ACHN (cell line): ENCODE data around the gene ZNF260.
A peak's percentile ranks its signal among the peaks of the same experiment; 100 is the strongest.
"Not testable (repeated sequence)": the region's sequence is repeated elsewhere in the genome, so short reads cannot be mapped to it uniquely, and the experiment has no call there.

Experiments used
- DNase-seq: peaks from one replicate; pipeline ENCODE4 v3.0.0-alpha.2; 2015
- in situ Hi-C: cut with HindIII; loops from 2 replicates; pipeline ENCODE4 v1.10.0; 2017; ENCODE audit warnings: low sequenced_read_pairs, low pct_ligation_motif_present, low pct_unique_long_range_greater_than_20kb

The ZNF260 gene

DNA sequence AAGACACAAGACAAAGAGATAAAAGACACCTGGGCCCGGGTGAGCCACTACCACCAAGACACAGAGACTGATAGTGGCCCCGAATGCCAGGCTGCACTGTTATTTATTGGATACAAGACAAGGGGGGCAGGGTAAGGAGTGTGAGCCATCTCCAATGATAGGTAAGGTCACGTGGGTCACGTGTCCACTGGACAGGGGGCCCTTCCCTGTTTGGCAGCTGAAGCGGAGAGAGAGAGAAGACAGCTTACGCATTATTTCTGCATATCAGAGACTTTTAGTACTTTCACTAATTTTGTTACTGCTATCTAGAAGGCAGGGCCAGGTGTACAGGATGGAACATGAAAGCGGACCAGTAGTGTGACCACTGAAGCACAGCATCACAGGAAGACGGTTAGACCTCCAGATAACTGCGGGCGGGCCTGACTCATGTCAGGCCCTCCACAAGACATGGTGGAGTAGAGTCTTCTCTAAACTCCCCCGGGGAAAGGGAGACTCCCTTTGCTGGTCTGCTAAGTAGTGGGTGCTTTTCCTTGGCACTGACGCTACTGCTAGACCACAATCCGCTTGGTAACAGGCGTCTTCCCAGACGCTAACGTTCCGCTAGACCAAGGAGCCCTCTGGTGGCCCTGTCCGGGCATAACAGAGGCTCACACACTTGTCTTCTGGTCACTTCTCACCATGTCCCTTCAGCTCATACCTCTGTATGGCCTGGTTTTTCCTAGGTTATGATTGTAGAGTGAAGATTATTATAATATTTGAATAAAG is 35.2 kb downstream of the ZNF260 start:
- DNase-seq: peak; percentile 17
- in situ Hi-C loops: not testable (repeated sequence)

DNA sequence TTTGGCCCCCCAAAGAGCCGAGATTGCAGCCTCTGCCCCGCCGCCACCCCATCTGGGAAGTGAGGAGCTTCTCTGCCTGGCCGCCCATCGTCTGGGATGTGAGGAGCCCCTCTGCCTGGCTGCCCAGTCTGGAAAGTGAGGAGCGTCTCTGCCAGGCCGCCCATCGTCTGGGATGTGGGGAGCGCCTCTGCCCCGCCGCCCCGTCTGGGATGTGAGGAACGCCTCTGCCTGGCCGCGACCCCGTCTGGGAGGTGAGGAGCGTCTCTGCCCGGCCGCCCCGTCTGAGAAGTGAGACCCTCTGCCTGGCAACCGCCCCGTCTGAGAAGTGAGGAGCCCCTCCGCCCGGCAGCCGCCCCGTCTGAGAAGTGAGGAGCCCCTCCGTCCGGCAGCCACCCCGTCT is 37.2 kb downstream of the ZNF260 start:
- DNase-seq, in situ Hi-C loops: not testable (repeated sequence)

DNA sequence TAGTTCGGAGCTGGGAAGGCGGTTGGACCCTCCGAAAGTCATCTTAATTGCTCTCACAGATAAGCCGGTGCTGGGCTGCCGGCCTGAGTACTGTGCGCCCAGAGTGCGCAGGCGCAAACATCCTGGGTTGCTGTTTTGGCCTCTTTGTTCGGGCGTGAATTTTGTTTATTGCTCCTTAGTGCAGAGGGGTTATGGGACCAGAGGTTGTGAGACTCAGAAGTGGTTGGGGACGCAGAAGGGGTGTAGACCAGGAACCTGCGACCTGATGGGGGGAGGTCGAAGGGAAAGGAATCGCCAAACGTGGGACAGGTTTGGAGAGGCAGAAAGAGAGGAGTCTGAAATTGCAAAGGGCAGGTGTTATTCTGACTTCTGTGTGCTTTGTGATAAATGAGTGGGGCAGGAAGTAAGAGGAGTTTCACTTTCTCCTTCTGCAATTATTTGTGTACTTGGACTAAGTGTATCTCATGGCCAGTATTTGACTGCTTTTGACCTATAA is 38.1 kb downstream of the ZNF260 start:
- DNase-seq: peak; percentile 90
- in situ Hi-C loops: no loop called here

DNA sequence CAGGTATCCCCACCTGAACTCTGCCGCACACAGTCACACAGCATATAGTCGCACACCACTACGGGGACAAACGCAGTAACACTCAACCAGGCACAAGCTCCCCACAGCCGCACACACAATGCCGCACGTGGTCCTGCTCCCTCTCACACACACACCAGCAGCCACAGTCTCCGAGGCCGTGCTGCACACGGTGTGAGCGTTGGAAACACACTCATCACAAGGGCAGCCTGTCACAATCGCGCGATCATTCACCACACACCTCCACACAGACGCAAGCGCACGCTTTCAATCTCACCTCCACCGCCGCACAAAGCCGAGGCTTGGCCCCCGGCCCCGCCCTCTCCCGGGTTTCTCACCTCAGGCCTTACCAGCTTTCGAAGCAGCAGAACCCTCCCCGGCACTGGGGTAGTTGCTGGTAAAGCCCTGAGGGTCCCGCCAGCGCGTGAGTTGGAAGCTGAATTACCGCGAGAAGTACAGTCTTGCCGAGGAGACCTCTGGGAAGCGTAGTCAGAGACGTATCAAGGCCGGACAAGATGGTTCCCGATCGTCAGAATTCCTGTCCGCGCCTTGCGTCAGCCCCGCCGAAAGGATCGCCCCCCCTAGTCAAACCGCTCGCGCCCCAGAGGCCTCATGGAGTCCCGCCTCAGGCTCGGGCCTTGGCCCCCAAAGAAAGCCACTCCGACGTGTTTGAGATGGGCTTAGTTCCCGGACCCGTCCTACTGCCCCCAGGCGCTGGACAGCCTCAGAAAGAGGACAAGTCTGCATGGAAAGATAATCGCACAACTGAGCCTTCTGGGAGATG is 38.8 kb downstream of the ZNF260 start, which contains the start of gene ZNF566:
Gene ZNF566, minus strand, starts transcription at position 444 of the 802 bp plus-strand sequence. CDS start 13,004 bp downstream, outside the sequence.
- DNase-seq: peak; percentile 95
- in situ Hi-C loops: no loop called here

DNA sequence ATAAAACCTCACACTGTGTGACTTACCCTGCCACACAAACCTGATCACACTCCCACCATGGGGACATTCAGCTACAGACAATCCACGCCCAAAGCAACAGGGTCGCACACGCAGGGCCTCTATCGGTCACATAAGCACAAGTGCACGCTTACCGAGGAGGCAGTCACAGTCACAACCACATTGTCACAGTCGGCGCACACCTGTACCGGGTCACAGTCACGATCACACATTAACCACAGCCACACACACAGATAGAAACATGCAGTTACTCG is 39.3 kb downstream of the ZNF260 start:
- in situ Hi-C loops: no loop called here
- DNase-seq: no peak

DNA sequence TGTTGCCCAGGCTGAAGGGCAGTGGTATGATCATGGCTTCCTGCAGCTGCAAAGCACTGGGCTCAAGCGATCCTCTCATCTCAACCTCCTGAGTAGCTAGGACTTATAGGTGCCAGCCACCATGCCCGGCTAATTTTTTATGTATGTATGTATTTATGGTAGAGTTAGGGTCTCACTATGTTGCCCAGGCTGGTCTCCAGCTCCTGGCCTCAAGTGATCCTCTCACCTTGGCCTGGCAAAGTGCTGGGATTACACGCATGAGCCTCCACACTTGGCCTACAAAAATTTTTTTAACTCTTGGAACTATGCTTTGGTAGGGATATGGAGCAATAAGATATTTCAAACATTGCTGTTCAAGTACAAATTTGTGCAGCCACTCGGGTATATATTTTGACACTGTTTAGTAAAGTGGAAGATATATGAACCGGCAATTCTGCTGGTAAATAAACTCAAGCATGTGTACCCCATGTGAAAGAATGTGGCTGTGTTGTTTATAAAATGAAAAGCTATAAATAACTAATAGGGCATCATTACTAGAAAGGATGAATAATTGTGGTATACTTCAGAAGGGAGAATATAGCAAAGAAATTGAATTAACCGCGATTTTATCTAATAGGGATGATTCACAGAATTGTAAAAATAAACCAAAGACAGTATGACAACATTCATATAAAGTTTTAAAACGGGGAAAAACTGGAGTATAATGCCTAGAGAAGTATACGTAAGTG is 39.8 kb downstream of the ZNF260 start:
- in situ Hi-C loops: no loop called here
- no peak for DNase-seq

DNA sequence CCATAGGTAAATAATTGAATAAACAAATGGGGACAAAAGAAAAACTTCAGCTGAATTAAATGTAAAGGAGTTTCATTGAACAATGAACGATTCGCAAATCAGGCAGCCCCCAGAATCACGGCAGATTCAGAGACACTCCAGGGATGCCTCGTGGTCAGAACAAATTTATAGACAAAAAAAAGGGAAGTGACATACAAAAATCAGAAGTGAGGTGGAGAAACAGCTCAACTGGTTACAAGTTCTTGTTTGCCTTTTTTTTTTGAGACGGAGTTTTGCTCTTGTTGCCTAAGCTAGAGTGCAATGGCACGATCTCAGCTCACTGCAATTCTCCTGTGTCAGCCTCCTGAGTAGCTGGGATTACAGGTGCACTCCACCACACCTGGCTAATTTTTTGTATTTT is 44.4 kb downstream of the ZNF260 start:
- in situ Hi-C loops: no loop called here
- no peak for DNase-seq

DNA sequence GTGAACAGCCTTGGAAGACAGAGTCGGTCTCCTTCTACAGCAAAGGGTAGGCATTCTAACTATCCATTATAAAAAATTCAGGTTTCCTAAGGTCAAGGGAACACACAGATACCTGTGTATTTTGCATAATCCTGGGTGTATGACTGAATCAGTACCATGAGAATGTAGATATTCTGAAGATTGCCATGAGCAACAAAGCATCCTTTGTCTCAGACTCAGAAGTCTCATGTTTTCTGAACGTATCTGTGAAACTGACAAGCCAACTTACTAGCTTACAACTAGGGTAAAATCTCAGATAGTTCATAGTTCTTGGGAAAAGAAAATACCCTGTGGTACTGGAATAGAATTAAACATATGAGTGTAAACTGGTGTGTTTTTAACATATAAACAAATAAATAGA is 45.2 kb downstream of the ZNF260 start:
- in situ Hi-C loops: no loop called here

More for the DNA sequence above, 45.2 kb downstream of the ZNF260 start:
- DNase-seq: no peak
